H9 (cell line): ENCODE data around the gene ZNF655. TPM values are rescaled to one million over a fixed set of nuclear protein-coding genes. Genes with fewer than 3 reads are reported as not detected.

Experiments
- DNase-seq: peaks from one replicate; pipeline ENCODE4 v3.0.0-alpha.2; 2017
- H2AFZ ChIP-seq: one replicate; pipeline ENCODE4 v1.6.1; 2013; ENCODE audit warnings: mild to moderate bottlenecking, low read length, control low read depth, moderate library complexity
- H2AK5ac ChIP-seq: 2 replicates; pipeline ENCODE4 v1.6.1; 2013; ENCODE audit warnings: low read length, control low read depth, mixed read lengths; ENCODE audit not compliant: insufficient read length
- H2BK120ac ChIP-seq: one replicate; pipeline ENCODE4 v1.6.1; 2013; ENCODE audit warnings: low read depth, mild to moderate bottlenecking, low read length, control low read depth, inconsistent platforms; ENCODE audit not compliant: poor library complexity, severe bottlenecking
- H2BK12ac ChIP-seq: 2 replicates; pipeline ENCODE4 v1.6.1; 2013; ENCODE audit warnings: low read length, control low read depth, mixed read lengths, low read depth; ENCODE audit not compliant: insufficient read length
- H2BK15ac ChIP-seq: 2 replicates; pipeline ENCODE4 v1.6.1; 2013; ENCODE audit warnings: low read depth, low read length, control low read depth
- H2BK20ac ChIP-seq: one replicate; pipeline ENCODE4 v1.6.1; 2013; ENCODE audit warnings: low read depth, mild to moderate bottlenecking, low read length, control low read depth, inconsistent platforms; ENCODE audit not compliant: poor library complexity, severe bottlenecking
- H2BK5ac ChIP-seq: 2 replicates; pipeline ENCODE4 v1.6.1; 2013; ENCODE audit warnings: low read length, control low read depth, mixed read lengths; ENCODE audit not compliant: insufficient read length
- H3K14ac ChIP-seq: 2 replicates; pipeline ENCODE4 v1.6.1; 2013; ENCODE audit warnings: low read length, control low read depth; ENCODE audit not compliant: insufficient read depth
- H3K18ac ChIP-seq: 2 replicates; pipeline ENCODE4 v1.6.1; 2013; ENCODE audit warnings: low read depth, mild to moderate bottlenecking, mixed read lengths, low read length, control low read depth; ENCODE audit not compliant: insufficient read length
- H3K23ac ChIP-seq: 2 replicates; pipeline ENCODE4 v1.6.1; 2013; ENCODE audit warnings: low read length, control low read depth, mixed read lengths, low read depth; ENCODE audit not compliant: insufficient read length
- H3K23me2 ChIP-seq: 2 replicates; pipeline ENCODE4 v1.6.1; 2013; ENCODE audit warnings: low read depth, mild to moderate bottlenecking, mixed read lengths, low read length, control low read depth; ENCODE audit not compliant: insufficient read length, poor library complexity, severe bottlenecking
- H3K27ac ChIP-seq: 2 replicates; pipeline ENCODE4 v1.5.1; 2013; ENCODE audit warnings: low read length, control low read depth, mixed read lengths, low read depth; ENCODE audit not compliant: insufficient read length
- H3K27me3 ChIP-seq: 2 replicates; pipeline ENCODE4 v1.6.1; 2013; ENCODE audit warnings: low read length, control low read depth, inconsistent platforms; ENCODE audit not compliant: insufficient read depth
- H3K4ac ChIP-seq: 2 replicates; pipeline ENCODE4 v1.6.1; 2013; ENCODE audit warnings: low read depth, mild to moderate bottlenecking, control low read depth, inconsistent platforms, low read length, moderate library complexity
- H3K4me1 ChIP-seq: 2 replicates; pipeline ENCODE4 v1.6.1; 2013; ENCODE audit warnings: low read length, control low read depth, inconsistent platforms; ENCODE audit not compliant: insufficient read depth
- H3K4me2 ChIP-seq: 2 replicates; pipeline ENCODE4 v1.6.1; 2013; ENCODE audit warnings: low read length, control low read depth, mixed read lengths; ENCODE audit not compliant: insufficient read length, insufficient read depth
- H3K56ac ChIP-seq: 2 replicates; pipeline ENCODE4 v1.6.1; 2013; ENCODE audit warnings: low read depth, mild to moderate bottlenecking, mixed read lengths, low read length, control low read depth; ENCODE audit not compliant: insufficient read length
- H3K79me1 ChIP-seq: 2 replicates; pipeline ENCODE4 v1.6.1; 2013; ENCODE audit warnings: low read depth, mild to moderate bottlenecking, moderate library complexity, low read length, control low read depth, inconsistent platforms; ENCODE audit not compliant: insufficient read depth, poor library complexity, severe bottlenecking
- H3K79me2 ChIP-seq: 2 replicates; pipeline ENCODE4 v1.6.1; 2013; ENCODE audit warnings: low read length, control low read depth, inconsistent platforms; ENCODE audit not compliant: insufficient read depth
- H3K9ac ChIP-seq: 2 replicates; pipeline ENCODE4 v1.6.1; 2013; ENCODE audit warnings: low read length, control low read depth, mixed read lengths; ENCODE audit not compliant: insufficient read length; ENCODE audit errors: extremely low read depth
- H3K9me3 ChIP-seq: one replicate; pipeline ENCODE4 v1.6.1; 2013; ENCODE audit warnings: low read depth, low read length, inconsistent platforms; ENCODE audit not compliant: control insufficient read depth
- H3T11ph ChIP-seq: one replicate; pipeline ENCODE4 v1.6.1; 2013; ENCODE audit warnings: mild to moderate bottlenecking, low read length, control low read depth, inconsistent platforms
- H4K20me1 ChIP-seq: one replicate; pipeline ENCODE4 v1.6.1; 2013; ENCODE audit not compliant: control insufficient read depth, insufficient read length, insufficient read depth
- H4K5ac ChIP-seq: 2 replicates; pipeline ENCODE4 v1.6.1; 2013; ENCODE audit warnings: low read depth, mild to moderate bottlenecking, mixed read lengths, low read length, control low read depth; ENCODE audit not compliant: insufficient read length
- H4K8ac ChIP-seq: replicated peaks from 2 replicates; pipeline ENCODE4 v1.6.1; 2013; ENCODE audit warnings: low read length, control low read depth, mixed read lengths, low read depth; ENCODE audit not compliant: insufficient read length
- H4K91ac ChIP-seq: 2 replicates; pipeline ENCODE4 v1.6.1; 2013; ENCODE audit warnings: low read depth, mild to moderate bottlenecking, moderate library complexity, mixed read lengths, low read length, control low read depth; ENCODE audit not compliant: insufficient read length
- H3K27ac Mint-ChIP-seq, 3 experiments: 2 replicates in 2 of 3; 3 replicates in 1 of 3; pipeline ENCODE4 v1.8.0; 2020 to 2021; ENCODE audit warnings: mixed read lengths in 3 of 3, mild to moderate bottlenecking in 1 of 3, moderate library complexity in 1 of 3
- H3K27me3 Mint-ChIP-seq: 2 replicates; pipeline ENCODE4 v1.8.0; 2021; ENCODE audit warnings: low read depth, mild to moderate bottlenecking, moderate library complexity, mixed read lengths
- H3K36me3 Mint-ChIP-seq, 3 experiments: 2 replicates in 2 of 3; 3 replicates in 1 of 3; pipeline ENCODE4 v1.8.0; 2020 to 2021; ENCODE audit warnings: low read depth in 3 of 3, mixed read lengths in 3 of 3; ENCODE audit not compliant: insufficient read depth in 1 of 3
- H3K4me1 Mint-ChIP-seq, 2 experiments: 2 replicates each; pipeline ENCODE4 v1.8.0; 2020; ENCODE audit warnings: mixed read lengths in 2 of 2
- H3K4me3 Mint-ChIP-seq, 2 experiments: 2 replicates in 1 of 2; 3 replicates in 1 of 2; pipeline ENCODE4 v1.8.0; 2020 to 2021; ENCODE audit warnings: mild to moderate bottlenecking in 2 of 2, mixed read lengths in 2 of 2, moderate library complexity in 1 of 2
- H3K9me3 Mint-ChIP-seq, 2 experiments: 2 replicates in 1 of 2; 3 replicates in 1 of 2; pipeline ENCODE4 v1.8.0; 2020; ENCODE audit warnings: mild to moderate bottlenecking in 2 of 2, mixed read lengths in 2 of 2, moderate library complexity in 1 of 2
- WGBS: extraction: QIAGEN DNeasy Blood & Tissue Kit; methylation state at CpG from one replicate; pipeline ENCODE4 v1.1.7; 2013; ENCODE audit warnings: missing lambda C conversion rate, low lambda C conversion rate, mixed read lengths; ENCODE audit not compliant: insufficient read length; ENCODE audit errors: extremely low coverage; 5-methylcytosine and 5-hydroxymethylcytosine counted together
- total RNA-seq: library from RNA; stranded (reverse); gene quantifications from 2 replicates; pipeline ENCODE4 v1.2.1, GENCODE V29; 2021
- TF ChIP-seq, protein P1 (sequence below): fragments of 200-600 bp; sonication (generic); conservative IDR thresholded peaks from 3 replicates; pipeline ENCODE4 v1.8.0; 2021; ENCODE audit warnings: antibody characterized with exemption, mild to moderate bottlenecking

The ZNF655 gene
- total RNA-seq, 1 experiment from 2014 or later = 49.2 TPM

DNA sequence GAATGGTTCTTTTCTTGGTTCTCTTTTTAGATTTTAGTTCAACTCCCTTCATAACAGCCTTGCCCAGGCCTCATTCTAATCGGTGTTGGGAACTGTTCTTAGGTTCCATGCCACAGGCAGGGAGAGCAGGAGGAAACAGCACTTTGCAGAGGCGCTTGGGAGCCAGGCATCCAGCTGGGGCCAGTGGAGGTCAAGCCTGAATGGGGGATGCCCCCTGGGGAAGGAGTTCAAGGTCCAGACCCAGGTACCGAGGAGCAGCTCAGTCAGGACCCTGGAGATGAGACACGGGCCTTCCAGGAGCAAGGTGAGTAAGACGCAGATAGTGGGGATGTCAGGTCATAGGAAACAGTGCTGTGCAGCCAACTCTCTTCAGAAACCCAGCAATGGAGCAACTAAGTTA is 62.8 kb downstream of the ZNF655 start:
- peaks cover 7% of the 10 kb centered on the region for H3K23me2 ChIP-seq
- no peak overlapping the region for H3K9ac ChIP-seq
- Mint-ChIP-seq H3K9me3 (no peaks in the 10 kb centered on the region), H3K36me3 (peaks cover 60 to 84% (median 81%) of the 10 kb centered on the region in 3 experiments), H3K4me1 (peaks cover 9 to 11% of the 10 kb centered on the region in 2 experiments), H3K27me3 (no peaks in the 10 kb centered on the region), H3K4me3 (no peak overlapping the region), H3K27ac (peak overlapping the region in 1 of 3 experiments; percentile 61; a peak in 1 of 7 replicates)
- H2BK12ac ChIP-seq = no peak overlapping the region
- no peak overlapping the region for H3K56ac ChIP-seq
- H3K79me2 ChIP-seq = no peaks in the 10 kb centered on the region
- no peak overlapping the region for H2AFZ ChIP-seq
- no peak for DNase-seq
- H4K5ac ChIP-seq = no peak overlapping the region
- WGBS = no CpG with 5 or more reads among the region's 5 CpGs
- H2BK20ac ChIP-seq = no peak overlapping the region
- no peak overlapping the region for H3K14ac ChIP-seq
- no peaks in the 10 kb centered on the region for H3K9me3 ChIP-seq
- H4K20me1 ChIP-seq = no peaks in the 10 kb centered on the region
- no peak overlapping the region for H2BK120ac ChIP-seq
- H3K23ac ChIP-seq = no peak overlapping the region
- TF ChIP-seq, protein P1, sequence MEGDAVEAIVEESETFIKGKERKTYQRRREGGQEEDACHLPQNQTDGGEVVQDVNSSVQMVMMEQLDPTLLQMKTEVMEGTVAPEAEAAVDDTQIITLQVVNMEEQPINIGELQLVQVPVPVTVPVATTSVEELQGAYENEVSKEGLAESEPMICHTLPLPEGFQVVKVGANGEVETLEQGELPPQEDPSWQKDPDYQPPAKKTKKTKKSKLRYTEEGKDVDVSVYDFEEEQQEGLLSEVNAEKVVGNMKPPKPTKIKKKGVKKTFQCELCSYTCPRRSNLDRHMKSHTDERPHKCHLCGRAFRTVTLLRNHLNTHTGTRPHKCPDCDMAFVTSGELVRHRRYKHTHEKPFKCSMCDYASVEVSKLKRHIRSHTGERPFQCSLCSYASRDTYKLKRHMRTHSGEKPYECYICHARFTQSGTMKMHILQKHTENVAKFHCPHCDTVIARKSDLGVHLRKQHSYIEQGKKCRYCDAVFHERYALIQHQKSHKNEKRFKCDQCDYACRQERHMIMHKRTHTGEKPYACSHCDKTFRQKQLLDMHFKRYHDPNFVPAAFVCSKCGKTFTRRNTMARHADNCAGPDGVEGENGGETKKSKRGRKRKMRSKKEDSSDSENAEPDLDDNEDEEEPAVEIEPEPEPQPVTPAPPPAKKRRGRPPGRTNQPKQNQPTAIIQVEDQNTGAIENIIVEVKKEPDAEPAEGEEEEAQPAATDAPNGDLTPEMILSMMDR = no peak
- H3K4ac ChIP-seq = no peak overlapping the region
- H3K27me3 ChIP-seq = no peaks in the 10 kb centered on the region
- no peak overlapping the region for H4K8ac ChIP-seq
- no peak overlapping the region for H4K91ac ChIP-seq
- no peak overlapping the region for H3T11ph ChIP-seq
- no peaks in the 10 kb centered on the region for H3K4me1 ChIP-seq
- peaks cover 4% of the 10 kb centered on the region for H3K79me1 ChIP-seq
- H3K27ac ChIP-seq = no peak overlapping the region
- no peak overlapping the region for H2AK5ac ChIP-seq
- H2BK15ac ChIP-seq = no peak overlapping the region
- H3K4me2 ChIP-seq = no peak overlapping the region
- H2BK5ac ChIP-seq = no peak overlapping the region
- no peak overlapping the region for H3K18ac ChIP-seq
